GM21526 (cell line): ENCODE results near the gene GRN.
"Not testable (repeated sequence)": the region's sequence is repeated elsewhere in the genome, so short reads cannot be mapped to it uniquely, and the experiment has no call there.

Experiments used
- ATAC-seq: cut with Tn5 transposase; IDR thresholded peaks from one replicate; pipeline ENCODE4 v1.9.1; 2021; ENCODE audit warnings: moderate library complexity; ENCODE audit not compliant: unreplicated experiment, low FRiP score

GRN gene

DNA sequence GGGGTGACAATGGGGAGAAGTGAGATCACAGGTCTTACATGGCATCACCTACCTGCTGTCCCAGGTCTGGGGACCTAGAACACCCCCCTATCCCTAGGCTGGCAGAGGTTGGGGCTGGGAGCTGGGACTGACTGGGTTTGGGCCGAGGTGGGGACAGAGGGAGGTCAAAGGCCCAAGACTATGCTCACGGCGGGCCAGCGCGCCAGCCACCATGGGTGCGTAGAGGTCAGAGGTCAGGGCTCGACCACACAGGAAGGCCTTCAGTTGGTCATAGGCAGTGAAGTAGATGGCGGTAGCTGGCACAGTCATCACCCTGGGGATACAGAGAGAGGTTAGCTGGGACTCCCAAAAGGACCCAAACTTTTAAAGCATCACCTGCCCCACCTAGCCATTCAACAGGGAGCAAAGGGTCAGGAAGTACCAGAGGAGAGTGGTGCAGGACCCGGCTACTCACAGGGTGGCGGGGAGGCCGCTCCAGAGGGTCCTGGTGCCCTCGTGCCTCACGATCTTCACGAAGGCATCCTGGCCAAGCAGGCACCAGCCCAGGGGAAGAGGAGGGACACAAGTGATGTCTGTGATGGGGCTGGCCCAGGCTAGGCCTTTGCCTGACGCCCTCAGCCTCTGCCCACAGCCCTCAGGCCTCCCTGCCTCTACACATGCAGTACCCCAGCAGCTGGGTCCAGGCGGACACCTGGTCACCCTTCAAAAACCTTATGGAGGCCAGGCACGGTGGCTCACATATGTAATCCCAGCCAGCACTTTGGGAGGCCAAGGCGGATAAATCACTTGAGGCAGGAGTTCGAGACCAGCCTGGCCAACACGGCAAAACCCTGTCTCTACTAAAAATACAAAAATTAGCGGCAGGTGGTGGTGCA, 23.6 kb upstream of the GRN start:
- ATAC-seq: no peak

- ATAC-seq: no peak
Measured at GRCh38 chr17:44322236-44322895, 22.7 kb upstream of the GRN start.

DNA sequence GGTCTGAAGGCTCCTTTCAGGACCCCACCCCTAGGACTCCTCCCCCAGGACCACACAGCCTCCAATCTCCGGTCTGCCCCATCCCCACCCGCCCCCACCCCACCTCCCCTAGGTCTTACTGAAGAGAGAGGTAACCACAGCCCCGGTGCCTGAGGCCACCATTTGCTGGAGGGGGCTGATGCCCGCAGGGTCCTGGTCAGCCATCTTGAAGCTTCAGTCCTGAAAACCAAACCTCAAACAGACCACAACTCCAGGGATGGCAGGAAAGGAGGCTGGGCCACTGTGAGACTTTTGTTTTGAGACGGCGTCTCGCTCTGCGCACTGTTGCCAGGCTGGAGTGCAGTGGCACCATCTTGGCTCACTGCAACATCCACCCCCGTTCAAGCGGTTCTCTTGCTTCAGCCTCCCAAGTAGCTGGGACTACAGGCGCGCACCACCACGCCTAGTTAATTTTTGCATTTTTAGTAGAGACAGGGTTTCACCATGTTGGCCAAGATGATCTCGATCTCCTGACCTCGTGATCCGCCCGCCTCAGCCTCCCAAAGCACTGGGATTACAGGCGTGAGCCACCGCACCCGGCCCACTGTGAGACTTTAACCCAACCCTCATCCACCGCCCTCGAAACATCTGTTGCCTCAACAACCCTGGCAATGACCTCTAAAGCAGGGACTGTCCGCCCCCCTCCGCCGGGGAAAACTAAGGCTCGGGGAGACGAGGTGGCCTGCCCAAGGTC, 21.6 kb upstream of the GRN start:
- ATAC-seq: no peak

- peak; percentile 7 for ATAC-seq
Measured at GRCh38 chr17:44324092-44324570, 21.0 kb upstream of the GRN start.

GRCh38 chr17:44324571-44325275, 20.4 kb upstream of the GRN start, which contains the start of gene SLC25A39:
SLC25A39 (minus strand) TSS chr17:44324823; CDS start chr17:44323562, 1,261 bp downstream.
- peak; percentile 47 for ATAC-seq

DNA sequence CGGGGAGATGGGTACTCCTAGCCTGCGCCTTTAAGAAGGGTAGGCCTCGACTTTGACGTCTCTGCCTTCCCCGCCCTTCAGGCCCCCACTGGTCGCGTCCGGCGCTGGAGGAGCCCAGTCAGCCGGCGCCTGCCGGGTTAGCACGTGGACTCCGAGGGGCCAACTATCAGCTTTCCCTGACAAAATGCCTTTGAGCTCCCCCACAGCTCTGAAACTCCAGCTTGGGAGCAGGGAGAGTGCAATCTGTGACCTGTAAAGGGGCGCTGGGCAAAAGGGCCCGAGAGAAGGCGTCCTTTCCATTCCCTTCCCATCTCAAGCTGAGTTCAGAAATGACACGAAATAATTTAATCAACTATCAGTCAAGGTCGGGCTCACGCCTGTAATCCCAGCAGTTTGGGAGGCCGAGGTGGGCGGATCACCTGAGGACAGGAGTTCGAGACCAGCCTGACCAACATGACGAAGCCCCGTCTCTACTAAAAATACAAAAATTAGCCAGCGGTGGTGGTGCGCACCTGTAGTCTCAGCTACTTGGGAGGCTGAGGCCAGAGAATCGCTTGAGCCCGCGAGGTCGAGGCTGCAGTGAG, 18.1 kb upstream of the GRN start:
- ATAC-seq: peak; percentile 49

- no peak for ATAC-seq
Measured at GRCh38 chr17:44327715-44328449, 17.2 kb upstream of the GRN start.

DNA sequence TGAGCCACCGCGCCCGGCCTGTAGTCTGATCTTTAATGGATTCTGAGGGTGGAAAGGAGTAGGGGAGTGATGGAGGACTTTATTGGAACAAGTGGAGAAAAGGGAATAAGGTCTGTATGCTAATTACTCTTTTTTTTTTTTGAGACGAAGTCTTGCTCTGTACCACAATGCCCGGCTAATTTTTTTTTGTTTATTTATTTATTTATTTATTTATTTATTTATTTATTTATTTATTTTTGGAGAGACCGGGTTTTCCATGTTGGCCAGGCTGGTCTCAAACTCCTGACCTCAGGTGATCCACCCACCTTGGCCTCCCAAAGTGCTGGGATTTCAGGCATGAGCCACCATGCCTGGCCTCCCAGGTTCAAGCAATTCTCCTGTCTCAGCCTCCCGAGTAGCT, 15.6 kb upstream of the GRN start:
- not testable (repeated sequence) for ATAC-seq

DNA sequence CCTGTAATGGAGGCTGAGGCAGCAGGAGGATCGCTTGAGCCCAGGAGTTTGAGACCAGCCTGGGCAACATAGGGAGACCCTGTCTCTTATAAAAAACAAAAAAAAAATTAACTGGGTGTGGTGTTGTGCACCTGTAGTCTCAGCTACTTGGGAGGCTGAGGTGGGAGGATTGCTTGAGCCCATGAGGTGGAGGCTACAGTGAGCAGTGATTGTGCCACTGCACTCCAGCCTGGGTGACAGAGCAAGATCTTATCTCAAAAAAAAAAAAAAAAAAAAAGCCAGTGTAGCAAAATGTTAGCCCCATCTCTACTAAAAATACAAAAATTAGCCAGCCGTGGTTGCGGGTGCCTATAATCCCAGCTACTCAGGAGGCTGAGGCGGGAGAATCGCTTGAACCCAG, 14.8 kb upstream of the GRN start:
- ATAC-seq: not testable (repeated sequence)

DNA sequence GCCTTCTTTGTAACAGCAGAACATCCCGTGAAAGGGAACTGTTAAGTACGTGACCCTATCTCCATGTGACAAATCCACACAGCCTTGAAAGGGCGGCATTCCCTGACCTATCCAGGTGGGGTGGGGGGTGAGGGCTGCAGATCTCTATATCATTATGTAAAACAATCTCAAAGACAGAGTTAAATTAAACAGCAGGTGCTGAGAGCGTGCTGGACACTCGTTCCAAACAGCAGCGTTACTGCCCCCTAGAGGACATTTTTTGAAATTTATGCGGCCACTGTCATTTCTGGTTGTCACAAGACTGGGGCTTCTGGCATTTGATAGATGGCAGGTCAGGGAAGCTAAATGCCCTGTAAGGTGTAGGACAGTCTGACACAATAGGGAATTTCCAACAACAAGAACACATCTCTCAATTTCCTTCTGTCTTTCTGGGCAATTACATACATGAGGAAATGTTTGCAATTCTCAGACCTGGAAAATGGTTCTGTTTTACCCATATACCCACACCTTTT, 13.8 kb upstream of the GRN start:
- peak; percentile 35 for ATAC-seq

DNA sequence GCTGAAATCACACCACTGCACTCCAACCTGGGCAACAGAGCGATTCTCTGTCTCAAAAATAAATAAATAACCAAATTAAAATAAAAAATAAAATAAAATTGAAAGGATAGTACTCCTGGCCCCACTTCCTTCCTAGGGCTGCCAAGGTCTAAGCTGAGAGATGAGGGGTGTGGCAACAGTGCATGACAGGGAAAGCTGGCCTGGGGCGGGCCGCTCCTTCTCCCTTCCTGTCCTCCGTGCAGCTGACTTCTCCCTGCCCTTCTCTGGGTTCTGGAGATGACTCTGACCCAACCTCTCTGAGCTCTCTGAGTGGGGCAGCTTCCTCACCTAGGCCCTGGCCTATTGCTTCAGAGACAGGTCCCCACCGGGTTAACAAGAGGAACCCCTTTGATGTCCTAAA, 11.7 kb upstream of the GRN start:
- ATAC-seq: no peak

- ATAC-seq: no peak
Measured at GRCh38 chr17:44334315-44334714, 10.8 kb upstream of the GRN start.

- no peak for ATAC-seq
Measured at GRCh38 chr17:44334727-44335126, 10.4 kb upstream of the GRN start.

- ATAC-seq: no peak
Measured at GRCh38 chr17:44335564-44335963, 9.5 kb upstream of the GRN start.

DNA sequence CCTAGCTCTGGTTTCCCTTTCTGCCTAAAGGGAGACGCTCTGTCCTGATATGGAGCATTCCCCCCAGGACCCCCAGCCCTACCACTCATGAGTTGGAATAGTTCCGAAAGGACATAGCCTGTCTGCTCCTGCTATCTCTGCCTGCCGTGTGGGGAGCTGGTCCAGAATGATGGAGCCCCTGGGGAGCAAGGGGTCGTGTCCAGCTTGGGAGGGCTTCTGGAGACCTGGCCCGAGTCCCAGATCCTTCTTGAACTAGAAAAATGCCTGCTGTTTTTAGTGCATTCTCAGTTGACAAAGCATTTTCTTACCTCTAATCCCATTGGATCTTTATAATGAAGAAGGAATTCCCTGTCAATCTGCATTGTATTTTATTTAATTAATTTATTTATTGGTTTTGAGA, 9.1 kb upstream of the GRN start:
- no peak for ATAC-seq

DNA sequence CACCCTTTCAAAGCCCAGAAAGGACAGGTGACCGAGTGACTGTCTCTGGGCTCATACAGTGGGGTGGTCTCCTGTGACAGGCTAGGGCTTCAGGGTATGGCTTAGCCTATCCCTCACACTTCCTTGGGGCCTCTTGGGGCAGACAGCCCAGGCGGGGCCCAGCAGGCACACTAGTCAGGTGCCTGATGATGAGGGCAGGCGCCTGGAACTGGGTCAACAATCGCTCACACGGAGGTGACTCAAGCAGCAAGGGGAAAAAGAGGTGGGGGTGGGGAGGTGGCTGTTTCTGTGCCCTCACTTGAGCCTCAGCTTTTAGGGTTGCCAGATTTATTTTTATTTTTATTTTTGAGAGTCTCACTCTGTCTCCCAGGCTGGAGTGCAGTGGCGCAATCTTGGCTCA, 6.4 kb upstream of the GRN start:
- no peak for ATAC-seq

DNA sequence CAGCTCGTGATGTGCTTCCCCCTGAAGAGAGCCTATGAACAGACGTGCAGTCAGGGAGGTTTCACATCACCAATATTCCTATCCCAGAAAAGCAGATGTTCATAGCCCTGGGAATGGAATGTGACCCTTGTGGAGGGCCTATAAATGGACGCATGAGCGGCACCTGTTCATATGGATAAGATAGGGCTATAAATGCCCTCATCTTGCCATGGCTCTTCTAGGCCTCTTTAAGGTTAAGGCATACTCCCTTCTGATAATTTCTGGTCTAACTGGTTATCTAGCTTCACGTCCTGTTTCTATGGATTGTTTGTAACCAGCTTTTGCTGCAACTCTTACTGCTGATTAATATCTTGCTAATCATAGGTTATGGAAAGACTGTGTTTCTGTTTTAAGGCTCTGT, 4.5 kb upstream of the GRN start:
- not testable (repeated sequence) for ATAC-seq

- no peak for ATAC-seq
Measured at GRCh38 chr17:44343510-44344209, 1.4 kb upstream of the GRN start.
